GM19238 (cell line): ENCODE data around the gene SH3D19.

Source experiments
- DNase-seq: peaks from one replicate; pipeline ENCODE4 v3.0.0; 2011; ENCODE audit warnings: low spot score; ENCODE audit not compliant: insufficient read length

The SH3D19 gene

DNA sequence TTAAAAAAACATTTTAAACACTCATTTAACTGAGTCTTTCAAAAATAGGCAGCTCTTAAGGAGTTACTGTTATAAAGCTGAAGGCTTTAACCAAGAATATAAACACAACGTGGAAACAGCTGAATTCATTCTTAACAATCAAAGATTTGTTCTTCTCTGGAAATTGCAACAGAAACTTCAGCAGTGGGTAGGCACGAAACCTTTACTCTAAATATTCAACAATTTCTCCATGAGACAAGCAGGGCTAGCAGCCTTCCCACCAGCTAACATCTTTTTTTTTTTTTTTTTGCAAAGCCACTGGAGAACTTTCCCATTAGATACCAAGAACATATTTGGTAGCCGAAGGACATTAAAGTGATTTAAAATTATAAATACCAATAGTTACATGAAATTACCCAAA, 126.7 kb downstream of the SH3D19 start:
- no peak for DNase-seq

DNA sequence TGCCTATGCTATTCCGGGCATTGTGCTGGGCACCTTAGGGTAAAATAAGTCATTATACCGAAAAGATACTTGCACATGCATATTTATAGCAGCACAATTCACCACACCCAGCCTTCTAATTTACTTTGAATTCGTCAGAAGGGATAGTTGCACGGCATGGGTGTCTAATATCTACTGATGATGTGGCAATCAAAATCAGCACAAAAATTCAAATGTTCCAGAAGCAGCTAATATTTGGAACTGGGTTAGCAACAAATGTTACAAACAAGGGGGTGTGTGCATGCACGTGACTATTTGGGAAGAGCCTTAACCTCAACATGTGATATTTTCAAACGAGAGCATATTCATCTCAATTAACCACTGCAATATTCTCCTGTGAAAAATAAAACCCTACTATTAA, 128.2 kb downstream of the SH3D19 start:
- no peak for DNase-seq

DNA sequence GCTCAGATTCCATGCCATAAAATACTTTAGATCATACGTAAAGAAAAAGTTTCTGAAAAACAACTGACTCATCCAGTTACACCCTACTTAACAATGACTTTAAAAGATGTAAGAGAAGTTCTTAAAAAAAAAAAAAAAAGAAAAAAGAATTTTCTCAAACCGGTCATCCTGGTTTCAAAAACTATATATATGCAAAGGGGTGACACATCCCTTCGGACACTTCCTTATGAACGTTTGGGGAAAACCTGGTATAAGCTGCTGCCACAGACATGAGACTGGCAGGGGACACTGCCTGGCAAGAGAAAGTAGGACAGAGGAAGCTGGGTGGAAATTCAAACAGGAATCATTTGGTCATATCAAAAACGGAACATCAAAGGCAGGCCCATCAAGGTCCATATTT, 129.6 kb downstream of the SH3D19 start:
- DNase-seq: no peak

DNA sequence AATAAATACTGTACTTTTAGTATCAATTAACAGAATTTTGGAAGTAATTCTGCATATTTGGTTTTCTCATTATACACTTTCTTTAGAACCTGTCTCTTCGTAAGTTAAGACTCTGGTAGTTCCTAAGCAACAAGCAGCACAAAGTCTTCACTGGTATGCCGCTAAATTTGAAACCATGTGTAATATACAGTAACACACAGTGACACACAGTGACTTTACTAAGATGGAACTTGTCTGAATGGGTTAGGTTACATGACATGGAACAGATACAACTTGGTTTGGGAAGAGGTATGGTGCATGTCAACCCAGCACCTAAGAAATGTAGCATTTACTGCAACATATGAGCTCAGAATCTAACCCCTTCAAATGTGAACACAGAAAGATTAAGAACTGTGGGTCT, 132.0 kb downstream of the SH3D19 start:
- DNase-seq: no peak

DNA sequence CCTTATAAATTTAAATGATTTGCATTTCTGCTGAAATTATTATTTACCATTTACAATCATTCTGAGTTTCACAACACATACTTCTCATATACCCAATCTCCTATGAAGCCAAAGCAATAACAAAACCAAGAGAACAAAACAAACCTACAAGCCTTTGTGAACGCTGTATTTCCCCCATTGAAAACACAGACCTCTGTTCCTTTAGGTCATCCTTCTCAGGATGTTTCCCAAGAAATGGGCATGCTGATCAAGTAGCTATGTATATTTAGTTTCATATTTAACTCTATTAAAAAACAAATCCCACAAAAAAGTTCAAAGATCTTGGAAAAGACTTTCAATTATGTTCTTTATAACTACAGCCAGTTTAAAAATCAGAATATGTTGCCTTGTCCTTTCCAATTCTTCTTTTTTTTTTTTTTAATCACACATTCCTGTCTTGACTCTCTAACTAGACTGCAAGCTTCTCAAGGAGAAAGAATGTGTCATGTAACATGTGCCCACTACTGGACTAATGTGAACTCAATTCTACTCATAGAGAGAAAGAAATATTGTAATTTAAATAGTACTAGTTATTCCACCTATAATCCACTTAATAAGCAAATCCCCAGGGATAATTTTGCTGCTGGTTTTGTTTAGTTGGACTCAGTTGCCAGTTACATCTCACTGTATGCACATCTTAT, 132.7 kb downstream of the SH3D19 start:
- DNase-seq: no peak

DNA sequence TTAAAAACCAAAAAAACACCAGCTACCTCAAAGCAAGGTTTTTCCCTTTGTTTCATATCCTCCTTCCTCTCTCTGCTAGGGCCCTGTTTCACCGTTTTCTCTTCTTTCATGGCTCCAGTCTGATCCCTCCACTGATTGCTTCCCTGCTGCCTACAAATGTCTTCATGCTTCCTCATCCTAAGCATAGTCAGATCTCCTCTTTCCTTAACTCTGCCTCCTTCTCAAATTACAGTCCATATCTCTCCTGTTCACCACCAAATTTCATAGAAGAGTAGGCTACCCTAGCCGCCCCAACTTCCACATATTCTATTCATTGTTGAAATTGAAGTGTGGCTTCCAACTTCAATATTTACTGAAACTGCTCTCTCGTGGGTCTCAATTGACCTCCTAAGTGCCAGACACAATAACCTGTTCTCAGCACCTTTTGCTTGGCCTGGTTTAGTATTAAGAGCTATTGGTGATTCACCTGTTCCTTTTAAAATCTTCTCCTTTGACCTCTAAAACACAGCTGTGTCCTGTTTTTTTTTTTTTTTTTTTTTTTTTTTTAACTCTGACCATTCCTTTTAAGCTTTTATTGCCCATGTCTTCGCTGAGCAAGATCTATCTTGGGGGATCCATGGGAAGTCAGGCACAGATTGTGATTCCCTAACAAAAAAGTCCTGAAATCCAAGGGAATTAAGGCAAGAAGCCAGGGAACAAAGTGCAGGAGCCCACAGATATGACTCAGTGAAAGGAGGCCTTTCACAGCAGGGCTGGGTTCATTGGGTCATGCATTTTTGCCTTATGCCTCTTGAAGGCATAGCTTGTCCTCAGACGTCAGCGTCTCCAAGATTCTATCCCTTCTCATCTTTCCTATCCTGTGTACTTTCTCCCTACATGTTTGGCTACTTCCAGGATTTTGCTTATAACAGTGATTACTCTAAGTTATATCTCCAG, 140.6 kb downstream of the SH3D19 start:
- no peak for DNase-seq

DNA sequence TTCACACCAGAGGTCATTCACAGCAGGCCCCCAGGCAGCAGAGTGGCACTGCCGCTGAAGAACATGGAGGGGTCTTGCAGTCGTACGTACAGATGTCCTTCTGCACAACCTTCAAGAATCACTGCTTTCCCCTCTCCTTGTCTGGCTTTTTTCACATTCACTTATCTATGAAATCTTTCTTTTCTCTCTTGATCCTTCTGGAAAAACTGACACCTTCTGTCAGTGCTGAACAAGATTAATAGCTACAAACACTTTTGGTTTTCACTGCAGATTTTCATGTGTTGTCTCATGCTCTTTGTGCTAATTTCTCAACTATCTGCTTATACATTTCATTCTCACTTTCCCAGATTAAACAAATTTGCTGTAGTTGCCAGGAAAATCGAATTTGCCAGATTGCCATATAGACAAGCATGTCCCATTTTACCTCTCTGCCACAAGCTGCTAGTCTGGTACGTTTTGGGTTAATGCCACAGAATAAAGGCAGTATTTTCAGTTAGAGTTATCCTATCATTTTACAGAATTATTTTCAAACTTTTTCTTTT, 142.9 kb downstream of the SH3D19 start:
- DNase-seq: no peak

DNA sequence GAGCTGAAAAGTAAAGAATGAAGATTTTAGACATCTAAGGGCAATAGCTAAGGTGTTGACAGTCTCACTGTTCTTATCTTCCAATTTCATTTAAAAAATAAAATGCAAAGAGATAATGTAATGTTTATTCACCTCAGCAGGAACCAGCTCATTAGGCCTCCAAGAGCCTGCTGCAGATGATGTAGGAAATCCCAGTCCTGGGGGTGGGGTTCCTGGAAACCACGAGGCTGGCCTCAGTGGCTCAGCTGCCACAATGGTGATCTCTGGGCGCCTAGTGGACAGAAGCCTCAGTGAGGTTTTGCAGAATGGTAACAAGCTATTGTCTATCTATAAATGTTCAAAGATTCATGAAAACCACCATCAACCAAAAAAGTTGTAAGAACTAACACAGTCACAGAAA, 148.7 kb downstream of the SH3D19 start:
- DNase-seq: no peak

DNA sequence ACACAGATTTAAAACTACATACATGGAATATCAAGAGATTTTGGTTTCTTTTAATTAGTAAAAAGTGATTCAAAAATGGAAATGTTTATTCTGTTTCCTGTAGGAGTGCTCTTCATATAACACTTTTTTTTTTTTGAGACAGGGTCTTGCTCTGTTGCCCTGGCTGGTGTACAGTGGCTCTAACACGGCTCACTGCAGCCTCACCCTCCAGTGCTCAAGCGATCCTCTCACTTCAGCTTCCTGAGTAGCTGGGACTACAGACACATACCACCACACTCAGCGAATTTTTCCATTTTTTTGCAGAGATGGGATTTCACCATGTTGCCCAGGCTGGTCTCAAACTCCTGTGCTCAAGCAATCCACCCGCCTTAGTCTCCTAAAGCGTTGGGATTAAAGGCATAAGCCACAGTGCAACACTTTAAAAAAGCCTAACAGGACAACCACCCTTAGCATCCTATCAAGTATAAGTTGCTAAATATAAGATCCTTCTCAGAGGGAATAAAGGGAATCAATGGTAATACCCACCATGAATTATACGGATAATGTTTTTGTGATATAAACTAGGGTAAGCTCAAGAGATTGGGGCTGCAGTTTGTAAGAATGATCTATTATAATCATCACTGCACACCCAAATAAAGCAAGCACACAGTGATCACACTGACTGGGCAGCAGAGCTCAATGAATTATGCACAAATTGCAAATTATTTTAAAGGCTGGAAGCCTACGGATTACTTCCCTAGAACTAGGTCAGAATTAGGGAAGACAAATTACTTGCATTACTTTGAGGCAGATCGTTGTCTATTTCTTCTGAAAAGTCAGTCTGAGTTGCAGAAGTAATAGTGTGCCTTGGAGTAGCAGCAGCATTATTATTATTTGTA, 149.4 kb downstream of the SH3D19 start:
- no peak for DNase-seq

DNA sequence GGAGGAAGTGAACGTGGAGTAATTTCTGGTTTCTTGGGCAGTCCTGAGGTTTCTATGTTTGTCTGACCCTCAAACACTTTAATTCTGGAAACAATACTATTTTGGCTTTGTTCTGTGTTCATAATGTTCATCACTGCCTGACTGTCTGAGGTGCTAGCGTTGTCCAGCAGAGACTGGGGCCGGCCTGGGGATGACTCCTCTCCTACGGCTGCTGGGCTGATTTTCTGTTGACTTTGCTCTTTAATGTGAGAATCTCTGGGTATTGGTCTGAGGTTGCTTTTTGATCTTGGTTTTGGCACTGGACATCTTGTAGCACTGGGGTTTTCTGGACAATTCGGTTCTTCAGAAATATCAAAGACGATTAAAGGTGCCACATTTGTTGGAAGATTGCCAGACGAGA, 150.2 kb downstream of the SH3D19 start:
- DNase-seq: no peak

DNA sequence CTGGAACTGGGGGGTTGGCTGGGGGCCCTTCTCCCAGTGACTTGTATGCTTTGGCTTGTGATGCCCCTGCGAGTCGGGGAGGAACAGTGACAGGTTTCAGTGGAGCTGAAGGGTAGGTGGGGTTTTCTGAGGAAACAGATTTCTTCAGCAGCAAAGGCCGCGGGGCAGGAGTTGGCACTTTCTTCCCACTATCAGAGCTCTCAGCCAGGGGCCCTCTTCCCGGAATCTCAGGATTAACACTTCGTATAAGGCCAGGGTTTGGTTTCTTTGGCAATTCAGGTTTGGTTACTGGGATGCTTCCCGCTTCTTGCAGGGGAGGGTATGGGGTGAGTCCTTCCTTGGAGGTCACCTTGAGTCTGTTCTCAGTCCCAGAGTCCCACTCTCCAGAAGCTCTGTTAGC, 150.6 kb downstream of the SH3D19 start:
- no peak for DNase-seq

DNA sequence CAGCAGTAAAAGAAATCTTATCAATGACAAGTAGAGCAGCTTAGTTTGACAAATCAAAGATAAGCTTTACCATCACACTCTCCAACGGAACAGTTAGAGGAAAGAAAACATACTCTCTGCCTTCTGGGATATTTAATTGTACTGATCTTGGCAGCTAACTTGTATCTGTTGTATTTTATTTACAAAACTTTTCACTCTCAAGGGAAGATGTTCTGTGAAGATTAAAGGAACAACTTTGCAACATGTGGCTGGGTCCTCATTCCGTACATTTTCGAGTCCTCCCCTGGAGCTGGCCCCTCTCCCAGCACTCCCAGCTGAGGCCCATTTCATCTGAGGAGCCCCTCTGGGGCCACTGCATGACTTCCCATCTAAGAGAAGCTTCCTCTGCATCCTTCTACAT, 151.5 kb downstream of the SH3D19 start:
- DNase-seq: no peak

DNA sequence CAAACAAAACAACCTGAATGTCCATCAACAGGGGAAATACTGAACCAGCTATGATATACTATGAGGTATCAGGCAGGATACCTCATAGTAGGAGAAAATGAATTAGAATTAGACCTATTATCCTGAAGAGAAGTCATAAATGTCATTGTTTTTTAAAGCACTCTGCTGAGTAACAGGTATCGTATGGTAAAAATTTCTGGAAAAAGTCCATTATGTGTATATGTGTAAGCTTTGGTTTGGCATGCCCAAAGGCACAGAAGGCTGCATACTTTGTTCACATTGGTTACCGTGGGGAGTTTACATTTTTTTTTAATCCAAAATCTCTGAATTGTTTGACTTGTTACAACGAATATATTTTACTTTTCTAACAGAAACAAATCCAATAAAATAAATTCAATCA, 155.5 kb downstream of the SH3D19 start:
- no peak for DNase-seq

DNA sequence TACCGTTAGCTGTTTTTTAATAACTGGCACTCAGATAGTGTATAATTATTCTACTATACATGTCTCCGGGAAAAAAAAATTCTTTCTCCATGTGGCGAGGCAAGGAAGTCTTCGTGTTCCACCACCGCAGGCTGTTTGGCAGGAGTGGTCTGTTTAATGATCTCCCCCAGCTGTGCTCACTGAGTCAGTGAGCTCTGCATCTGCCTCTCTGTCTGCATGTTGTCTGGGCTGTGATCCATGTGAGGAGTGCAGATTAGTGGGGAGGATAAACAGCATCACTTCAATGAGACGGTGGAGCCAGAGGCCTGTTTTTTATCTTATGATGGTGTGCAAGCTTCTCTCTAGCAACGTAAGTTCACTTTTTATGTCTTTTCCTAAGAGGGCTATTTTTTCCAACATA, 156.2 kb downstream of the SH3D19 start:
- no peak for DNase-seq

DNA sequence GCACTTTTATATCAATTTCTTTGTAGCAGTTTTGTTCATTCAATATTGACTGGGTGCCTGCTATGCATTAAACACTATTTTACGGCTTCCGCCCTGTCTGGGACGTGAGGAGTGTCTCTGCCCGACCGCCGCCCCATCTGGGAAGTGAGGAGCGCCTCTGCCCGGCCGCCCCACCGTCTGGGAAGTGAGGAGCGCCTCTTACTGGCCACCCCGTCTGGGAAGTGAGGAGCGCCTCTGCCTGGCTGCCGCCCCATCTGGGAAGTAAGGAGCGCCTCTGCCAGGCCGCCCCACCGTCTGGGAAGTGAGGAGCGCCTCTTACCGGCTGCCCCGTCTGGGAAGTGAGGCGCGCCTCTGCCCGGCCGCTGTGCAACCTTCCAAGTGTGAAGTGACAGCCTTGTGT, 157.8 kb downstream of the SH3D19 start:
- DNase-seq: no peak

DNA sequence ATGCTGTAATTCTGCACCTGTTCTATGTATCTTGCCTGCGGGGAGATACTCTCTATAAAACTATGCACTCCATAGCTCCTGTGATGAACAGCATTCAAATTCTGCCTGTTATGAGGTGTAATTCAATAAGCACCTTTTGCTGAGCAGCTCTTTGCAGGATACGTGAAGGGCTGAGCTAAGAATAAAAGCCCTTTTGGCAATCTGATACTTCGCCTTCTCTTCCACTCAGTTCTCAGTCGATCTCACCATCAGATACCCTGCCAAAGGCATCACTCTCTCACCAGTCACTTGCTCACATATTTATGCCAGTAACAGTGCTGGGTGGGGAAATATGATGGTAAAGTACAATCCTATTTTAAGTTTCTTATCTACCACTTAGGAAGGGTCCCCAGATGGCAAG, 158.8 kb downstream of the SH3D19 start:
- no peak for DNase-seq

DNA sequence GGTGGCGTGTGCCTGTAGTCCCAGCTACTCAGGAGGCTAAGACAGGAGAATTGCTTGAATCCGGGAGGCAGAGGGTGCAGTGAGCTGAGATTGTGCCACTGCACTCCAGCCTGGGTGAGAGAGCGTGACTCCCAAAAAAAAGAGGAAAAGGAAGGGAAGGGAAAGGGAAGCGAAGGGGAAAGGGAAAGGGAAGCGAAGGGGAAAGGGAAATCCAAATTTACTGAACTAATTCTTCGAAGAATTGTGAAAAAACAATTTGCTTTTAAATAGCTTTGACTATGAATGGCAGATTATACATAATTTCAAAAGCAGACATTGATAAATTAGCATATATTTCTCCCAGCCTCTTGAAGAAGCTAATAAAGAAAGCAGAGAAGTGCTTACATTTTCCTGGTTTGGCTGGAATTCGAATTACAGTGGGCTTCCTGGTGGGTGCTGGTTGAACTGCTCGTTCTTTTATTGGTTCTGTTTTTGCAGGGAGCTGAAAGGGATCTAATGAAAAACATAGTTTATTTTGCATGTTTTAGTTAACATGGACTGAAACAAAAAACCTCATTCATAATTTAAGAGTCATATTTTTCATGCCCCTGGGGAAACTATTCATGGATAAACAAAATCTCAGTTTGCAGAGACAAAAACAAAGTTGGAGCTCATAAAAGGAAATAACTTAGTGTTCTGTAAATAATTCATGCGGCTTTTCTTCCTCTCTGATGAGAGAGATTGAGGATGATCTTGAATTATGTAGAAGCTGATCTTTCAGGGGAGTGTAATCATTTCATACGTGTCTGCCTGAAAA, 160.0 kb downstream of the SH3D19 start:
- no peak for DNase-seq

DNA sequence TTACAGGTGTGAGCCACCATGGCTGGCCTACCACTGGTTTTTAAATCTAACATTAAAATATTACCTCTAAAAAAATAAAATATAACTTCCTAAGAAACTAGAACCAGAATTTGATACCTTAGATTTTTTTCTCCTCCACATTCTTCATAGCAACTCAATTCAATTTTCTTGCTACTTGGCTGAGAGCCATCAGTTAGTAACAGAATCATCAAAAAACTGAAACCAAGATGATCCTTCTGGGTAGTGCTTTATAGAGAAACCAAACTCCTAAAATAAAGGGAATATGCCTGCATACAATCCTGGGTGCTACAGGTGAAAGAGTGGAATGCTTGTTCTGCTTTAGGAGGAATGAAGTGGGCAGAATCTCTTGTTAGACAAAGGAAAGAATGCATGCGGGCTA, 161.6 kb downstream of the SH3D19 start:
- no peak for DNase-seq

DNA sequence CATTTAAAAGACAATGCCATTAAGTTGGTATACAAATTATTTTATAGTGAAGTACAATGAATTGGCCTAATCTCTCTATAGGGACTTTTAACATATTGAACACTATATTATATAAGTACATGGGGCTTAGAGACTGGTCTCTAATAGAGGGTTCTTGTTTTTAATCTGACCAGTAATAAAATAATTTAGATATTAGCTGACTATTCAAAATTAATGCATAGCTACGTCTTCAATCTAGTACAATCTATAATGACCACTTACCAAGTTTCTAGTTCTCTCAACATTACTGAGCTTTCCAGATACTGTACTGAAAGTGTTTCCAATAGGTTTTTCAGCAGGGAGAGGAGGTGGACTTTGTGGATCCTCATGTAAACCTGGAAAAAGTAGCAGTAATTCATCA, 166.4 kb downstream of the SH3D19 start:
- no peak for DNase-seq

DNA sequence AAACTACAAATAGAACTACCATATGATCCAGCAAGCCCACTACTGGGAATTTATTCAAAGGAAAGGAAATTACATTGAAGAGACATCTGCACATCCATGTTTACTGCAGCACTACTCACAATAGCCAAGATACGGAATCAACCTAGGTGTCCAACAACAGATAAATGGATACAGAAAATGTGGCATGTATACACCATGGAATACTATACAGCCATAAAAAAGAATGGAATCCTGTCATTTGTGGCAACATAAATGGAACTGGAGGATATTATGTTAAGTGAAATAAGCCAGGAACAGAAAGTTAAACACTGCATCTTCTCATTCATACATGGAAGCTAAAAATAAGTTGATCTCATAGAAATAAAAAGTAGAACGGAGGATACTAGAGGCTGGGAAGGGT, 167.9 kb downstream of the SH3D19 start:
- DNase-seq: no peak

DNA sequence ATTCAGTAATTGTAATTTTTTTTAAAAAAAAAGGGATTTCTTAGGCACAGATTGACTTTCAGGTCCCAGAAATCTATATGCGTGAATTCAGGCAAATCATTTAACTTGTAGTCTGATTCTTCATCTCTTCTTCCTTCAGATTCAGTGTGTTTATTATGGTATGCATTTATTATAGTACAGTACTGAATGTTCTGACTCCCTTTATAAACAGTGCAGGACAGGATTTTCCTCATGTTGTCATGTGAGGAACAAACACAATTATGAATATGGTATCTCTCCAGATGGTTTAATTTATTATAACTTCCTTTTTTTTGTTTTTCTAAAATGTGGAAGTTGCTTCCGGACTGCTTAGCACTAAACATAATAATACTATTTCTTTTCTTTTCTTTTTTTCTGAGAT, 171.8 kb downstream of the SH3D19 start:
- DNase-seq: no peak
